NCI-H2196 treated with DMSO at 0.1 percent for 48 hours (cell line): ENCODE results near the gene CD28.
"Not testable (repeated sequence)": the region's sequence is repeated elsewhere in the genome, so short reads cannot be mapped to it uniquely, and the experiment has no call there.

Experiments used
- DNase-seq: peaks from one replicate; lab custom pipeline; 2025; ENCODE audit not compliant: unreplicated experiment; lab: John Stamatoyannopoulos, UW

CD28 gene

GRCh38 chr2:203685789-203686420, 20.5 kb upstream of the CD28 start:
- DNase-seq, result no peak

GRCh38 chr2:203687165-203687564, 19.3 kb upstream of the CD28 start:
- DNase-seq, result no peak

DNA sequence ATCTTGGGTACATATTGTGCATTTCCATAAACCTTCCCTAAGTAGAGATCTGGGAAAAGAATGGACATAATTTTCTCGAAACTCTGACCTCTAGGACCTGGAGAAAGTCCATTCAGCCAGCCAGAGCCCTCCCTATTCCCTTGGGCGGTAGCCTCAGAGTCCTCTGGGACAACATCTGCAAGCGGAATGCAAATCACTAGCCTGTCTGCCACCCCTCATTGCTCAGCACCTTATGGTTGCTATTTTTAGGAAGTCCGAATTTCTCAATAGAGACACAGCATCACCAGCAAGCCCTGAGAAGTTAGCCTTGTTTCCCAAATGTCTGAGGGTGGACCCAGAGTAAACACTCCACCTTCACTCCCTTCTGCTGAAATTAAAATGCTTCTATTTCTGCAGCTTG, 17.6 kb upstream of the CD28 start:
- no peak for DNase-seq

GRCh38 chr2:203689426-203690116, 16.9 kb upstream of the CD28 start:
- DNase-seq, result no peak

DNA sequence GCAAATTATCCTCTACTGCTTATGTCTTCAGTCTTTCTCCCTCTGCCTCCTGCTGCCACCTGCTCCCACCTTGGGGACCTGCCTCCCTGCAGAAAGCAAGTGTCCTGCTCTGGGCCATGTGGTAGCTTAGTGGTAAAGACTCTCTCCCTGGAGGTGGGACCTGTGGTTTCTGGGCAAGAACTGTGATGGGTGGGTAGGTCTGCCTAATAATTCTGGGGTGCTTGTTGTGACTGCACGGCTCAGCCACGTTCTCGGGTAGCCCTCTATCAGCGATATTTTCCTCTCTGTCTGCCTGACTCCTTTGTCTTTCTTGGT, 16.4 kb upstream of the CD28 start:
- no peak for DNase-seq

GRCh38 chr2:203690441-203691047, 15.9 kb upstream of the CD28 start:
- DNase-seq, result no peak

- no peak for DNase-seq
These were observed 15.3 kb upstream of the CD28 start for GRCh38 chr2:203691149-203691548.

GRCh38 chr2:203692031-203692710, 14.3 kb upstream of the CD28 start:
- DNase-seq, result no peak

GRCh38 chr2:203693242-203693879, 13.1 kb upstream of the CD28 start:
- DNase-seq, result no peak

DNA sequence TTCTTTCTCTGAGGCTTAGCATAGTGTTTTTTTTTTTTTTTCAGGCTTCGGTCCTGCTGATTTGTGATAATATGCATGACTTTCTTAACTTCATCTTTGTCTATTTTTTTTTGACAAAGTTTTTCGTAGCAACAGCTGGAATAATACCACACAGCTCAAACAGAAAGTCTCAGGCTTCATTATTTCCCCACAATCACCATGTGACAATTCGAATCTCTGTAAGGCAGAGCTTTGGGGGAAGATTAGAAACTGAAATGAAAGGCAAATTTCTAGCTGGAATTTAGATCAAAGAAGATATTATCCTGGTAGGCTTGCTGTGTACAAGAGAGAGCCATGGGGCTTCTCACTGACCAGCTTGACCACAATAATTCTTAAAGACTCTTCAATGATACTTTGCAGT, 12.2 kb upstream of the CD28 start:
- no peak for DNase-seq

DNA sequence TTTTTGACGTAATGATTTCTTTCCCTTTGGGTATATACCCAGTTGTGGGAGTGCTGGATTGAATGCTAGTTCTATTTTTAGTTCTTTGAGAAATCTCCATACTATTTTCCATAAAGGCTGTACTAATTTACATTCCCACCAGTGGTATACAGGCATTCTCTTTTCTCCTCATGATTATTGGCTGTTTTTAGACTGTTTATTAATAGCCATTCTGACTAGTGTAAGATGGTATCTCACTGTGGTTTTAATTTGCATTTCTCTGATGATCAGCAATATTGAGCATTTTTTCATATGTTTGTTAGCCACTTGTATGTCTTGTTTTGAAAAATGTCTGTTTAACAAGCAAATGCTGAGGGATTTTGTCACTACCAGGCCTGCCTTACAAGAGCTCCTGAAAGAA, 9.2 kb upstream of the CD28 start:
- DNase-seq, result no peak

- DNase-seq, result not testable (repeated sequence)
These were observed 8.7 kb upstream of the CD28 start for GRCh38 chr2:203697763-203698162.

- DNase-seq, result not testable (repeated sequence)
These were observed 8.0 kb upstream of the CD28 start for GRCh38 chr2:203698410-203698809.

DNA sequence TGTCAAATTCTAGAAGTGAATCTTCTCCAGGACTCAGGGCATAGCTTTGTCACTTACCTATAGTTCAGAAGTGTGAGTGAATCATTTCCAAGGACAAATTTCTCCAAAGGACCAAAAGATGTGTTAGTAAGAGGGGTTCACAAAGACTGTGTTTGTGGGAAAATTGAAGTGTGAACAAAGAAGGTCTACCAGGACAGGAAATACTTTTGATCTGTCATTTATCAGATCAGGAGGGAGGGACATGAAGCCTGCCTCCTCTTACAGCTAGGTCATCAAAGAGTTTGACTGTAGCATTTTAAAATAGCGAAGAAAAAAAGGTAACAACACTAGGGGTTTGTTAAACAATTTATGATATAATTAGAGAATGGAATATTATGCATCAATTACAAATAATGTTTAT, 2.0 kb upstream of the CD28 start:
- no peak for DNase-seq

- DNase-seq, result no peak
These were observed 1.3 kb upstream of the CD28 start for GRCh38 chr2:203705178-203705577.

- DNase-seq, result no peak
These were observed 1.1 kb downstream of the CD28 start for GRCh38 chr2:203707530-203707929.

DNA sequence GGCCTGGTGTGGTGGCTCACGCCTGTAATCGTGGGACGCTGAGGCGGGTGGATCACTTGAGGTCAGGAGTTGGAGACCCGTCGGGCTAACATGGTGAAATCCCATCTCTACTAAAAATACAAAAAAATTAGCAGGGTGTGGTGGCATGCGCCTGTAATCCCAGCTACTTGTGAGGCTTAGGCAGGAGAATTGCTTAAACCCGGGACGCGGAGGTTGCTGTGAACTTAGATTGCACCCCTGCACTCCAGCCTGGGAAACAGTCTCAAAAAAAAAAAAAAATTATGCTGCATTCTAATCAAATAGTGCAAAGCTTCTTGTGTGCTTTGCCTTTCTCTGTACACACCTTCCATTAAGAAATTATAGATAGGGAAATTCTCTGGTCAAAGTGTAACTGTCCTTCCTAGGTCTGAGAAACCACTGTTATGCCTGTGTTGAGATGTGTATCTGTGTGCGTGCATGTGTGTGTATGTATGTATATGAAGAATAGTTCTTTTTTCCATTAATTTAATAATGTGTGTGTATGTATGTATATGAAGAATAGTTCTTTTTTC, 2.5 kb downstream of the CD28 start:
- no peak for DNase-seq

- DNase-seq, result no peak
These were observed 3.1 kb downstream of the CD28 start for GRCh38 chr2:203709416-203710040.

DNA sequence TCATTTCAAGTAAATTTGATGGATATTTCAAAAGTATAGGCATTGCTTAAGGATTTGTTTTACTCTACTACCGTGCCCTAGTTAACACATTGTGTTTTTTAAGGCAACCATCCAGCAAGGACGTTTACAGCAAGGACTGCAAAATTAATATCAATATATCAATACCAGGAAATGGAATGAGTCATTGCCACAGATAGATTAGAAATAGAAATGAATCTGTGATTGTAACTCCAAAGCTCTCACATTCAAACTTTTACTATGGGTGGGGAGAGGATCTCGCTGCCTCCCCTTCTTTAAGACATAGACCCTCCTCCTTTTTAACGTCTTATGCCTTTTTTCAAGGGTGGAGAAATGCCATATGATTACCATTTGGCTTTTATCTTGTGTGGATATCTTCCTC, 3.8 kb downstream of the CD28 start:
- DNase-seq, result no peak

DNA sequence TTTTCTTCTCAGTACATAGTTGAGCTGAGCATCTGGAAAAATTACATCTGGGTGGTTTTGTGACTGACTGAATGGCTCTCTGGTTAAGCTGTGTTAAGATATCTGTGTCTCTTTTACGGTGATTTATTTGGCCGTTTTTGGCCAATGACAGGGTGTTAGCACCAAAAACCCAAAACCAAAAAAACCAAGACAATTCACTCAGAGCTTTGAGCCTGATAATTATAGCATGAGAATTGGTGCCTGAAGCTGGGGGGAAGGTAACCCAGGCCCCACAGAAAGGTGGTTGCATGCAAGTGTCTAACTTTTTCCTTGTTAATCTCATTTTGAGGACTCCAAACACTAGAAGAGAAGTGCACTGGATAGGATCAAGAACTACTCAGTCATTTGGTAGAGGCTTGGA, 4.5 kb downstream of the CD28 start:
- no peak for DNase-seq

DNA sequence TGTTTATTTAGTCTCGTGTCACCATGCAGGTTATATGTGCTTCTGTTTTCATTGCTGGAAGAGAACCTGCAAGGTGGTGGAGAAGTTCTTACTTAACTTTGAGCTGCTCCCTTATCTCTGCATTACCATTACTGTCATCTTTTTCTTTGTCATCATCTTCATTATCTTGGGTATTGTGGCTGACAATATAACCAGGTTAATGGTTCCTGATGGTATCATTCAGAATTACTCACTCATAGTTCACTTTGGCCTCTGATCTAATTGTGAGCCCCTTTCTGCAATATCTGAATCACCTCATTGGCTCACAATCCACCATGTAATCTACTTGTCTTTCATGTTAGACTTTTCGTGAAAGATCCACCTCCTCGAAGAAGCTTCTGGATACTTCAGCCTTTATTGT, 5.0 kb downstream of the CD28 start:
- DNase-seq, result no peak
